ENCODE measurements around the gene NACC1.

DNA sequence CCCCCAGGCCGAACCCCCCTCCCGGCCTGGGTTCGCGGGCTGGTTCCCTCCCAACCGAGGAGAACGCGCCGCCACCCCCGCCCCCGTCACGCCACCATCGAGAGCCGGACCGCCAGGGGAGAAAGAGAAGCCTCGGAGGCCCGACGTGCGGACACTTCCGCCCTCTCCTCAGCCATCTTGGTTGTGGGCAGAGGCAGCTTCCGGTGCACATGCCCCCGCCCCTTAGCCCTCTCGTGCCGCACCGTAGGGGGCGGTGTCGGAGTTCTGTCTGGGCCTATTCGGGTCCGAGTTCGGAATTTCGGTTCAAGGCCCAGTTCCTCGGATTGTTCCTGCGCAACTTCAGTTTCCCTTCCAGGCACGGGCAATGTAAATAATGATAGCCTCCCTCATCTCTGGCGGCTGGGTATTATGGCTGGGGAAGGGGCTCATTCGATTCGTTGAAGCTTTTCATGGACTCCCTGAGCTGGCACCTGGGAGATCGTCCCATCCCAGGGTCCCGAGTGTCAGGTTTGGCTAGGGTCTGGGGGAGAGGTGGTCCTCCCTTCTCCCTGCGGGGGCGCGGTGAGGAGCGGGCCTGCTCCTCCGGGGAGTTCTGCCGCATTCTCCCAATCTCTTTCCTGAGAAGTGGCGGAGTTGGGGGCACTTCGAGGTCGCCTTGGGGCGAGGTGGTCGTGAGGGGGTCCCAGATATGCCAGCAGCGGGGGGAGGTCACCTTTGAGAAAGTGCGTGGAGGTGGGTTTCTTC is 32.3 kb downstream of the NACC1 start, which contains the start of the genes IER2 and STX10:
- TF ChIP-seq, protein P1, sequence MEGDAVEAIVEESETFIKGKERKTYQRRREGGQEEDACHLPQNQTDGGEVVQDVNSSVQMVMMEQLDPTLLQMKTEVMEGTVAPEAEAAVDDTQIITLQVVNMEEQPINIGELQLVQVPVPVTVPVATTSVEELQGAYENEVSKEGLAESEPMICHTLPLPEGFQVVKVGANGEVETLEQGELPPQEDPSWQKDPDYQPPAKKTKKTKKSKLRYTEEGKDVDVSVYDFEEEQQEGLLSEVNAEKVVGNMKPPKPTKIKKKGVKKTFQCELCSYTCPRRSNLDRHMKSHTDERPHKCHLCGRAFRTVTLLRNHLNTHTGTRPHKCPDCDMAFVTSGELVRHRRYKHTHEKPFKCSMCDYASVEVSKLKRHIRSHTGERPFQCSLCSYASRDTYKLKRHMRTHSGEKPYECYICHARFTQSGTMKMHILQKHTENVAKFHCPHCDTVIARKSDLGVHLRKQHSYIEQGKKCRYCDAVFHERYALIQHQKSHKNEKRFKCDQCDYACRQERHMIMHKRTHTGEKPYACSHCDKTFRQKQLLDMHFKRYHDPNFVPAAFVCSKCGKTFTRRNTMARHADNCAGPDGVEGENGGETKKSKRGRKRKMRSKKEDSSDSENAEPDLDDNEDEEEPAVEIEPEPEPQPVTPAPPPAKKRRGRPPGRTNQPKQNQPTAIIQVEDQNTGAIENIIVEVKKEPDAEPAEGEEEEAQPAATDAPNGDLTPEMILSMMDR (IDR thresholded peaks at IDR 0.05): peak in 5 of 7 experiments; percentile 36 to 78 (median 50)
- TF ChIP-seq POLR2AphosphoS5 (IDR thresholded peaks at IDR 0.05) (peak; percentile 96 to 98 (median 98)), EP300 (IDR thresholded peaks at IDR 0.05) (no peak), POLR2A (IDR thresholded peaks at IDR 0.05) (peak in 2 of 4 donors; percentile 26 to 65)

Data from stomach (tissue), 4 donors.